ENCODE measurements around the gene KIF6. TPM values are rescaled to one million over a fixed set of nuclear protein-coding genes. Genes with fewer than 3 reads are reported as not detected.

KIF6 gene
- total RNA-seq, 1 donor from 2014 or later, result 1.0 TPM

DNA sequence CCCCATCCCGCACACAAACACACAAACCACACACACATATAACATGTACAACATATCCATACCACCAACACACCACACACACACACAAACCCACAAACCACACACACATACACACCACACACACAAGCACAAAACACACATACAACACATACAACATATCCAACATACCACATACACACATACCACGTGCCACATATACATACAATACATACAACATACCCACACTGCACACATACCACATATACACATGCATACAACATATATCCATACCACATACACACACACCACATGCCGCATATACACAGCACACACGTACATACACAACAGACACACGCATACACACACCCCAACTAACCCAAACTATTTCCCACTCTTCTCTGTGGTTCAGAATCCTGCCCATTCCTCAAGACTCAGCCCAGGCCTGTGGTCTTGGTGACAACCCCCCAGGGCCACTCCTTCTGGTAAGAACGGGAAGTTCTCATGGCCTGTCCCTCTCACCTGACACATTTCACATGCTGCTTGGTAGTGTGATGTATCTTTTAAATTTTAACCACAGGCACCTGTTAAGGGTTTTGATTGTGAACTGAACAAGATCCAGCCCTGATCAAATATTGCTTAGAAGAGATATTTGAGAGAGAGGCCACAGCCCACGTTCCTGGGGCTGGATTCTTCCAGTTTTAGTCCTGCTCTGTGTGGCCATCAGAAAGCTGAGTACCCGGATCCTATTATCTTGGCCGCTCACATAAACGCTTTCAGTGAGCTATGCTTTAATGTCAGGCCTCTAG, 346.8 kb downstream of the KIF6 start:
- no peaks in the 10 kb centered on the region for H3K9me3 ChIP-seq (ENCODE audit: control insufficient read depth in 3 of 3, low read length in 3 of 3)
- no peak overlapping the region for H3K27ac ChIP-seq (ENCODE audit: low read depth, low read length)
- H3K9ac ChIP-seq (ENCODE audit: low read depth in 1 of 3, low read length in 3 of 3), result no peak overlapping the region
- no peaks in the 10 kb centered on the region for H3K36me3 ChIP-seq (ENCODE audit: control insufficient read depth in 3 of 3, insufficient read depth in 3 of 3, low read length in 3 of 3)
- peaks cover 0 to 4% (median 0%) of the 10 kb centered on the region in 3 donors for H3K4me1 ChIP-seq (ENCODE audit: control insufficient read depth in 3 of 3, insufficient read depth in 3 of 3, low read length in 3 of 3)
- no peaks in the 10 kb centered on the region for H3K27me3 ChIP-seq (ENCODE audit: control insufficient read depth in 3 of 3, insufficient read depth in 3 of 3, low read length in 3 of 3)
- H3K4me3 ChIP-seq (ENCODE audit: low read length in 3 of 3), result no peak overlapping the region

- Histone ChIP-seq H3K9me3 (ENCODE audit: control insufficient read depth in 3 of 3, low read length in 3 of 3) (no peaks in the 10 kb centered on the region), H3K36me3 (ENCODE audit: control insufficient read depth in 3 of 3, insufficient read depth in 3 of 3, low read length in 3 of 3) (no peaks in the 10 kb centered on the region), H3K9ac (ENCODE audit: low read depth in 1 of 3, low read length in 3 of 3) (no peak overlapping the region)
These were observed 347.7 kb downstream of the KIF6 start for GRCh38 chr6:39377539-39377950.

DNA sequence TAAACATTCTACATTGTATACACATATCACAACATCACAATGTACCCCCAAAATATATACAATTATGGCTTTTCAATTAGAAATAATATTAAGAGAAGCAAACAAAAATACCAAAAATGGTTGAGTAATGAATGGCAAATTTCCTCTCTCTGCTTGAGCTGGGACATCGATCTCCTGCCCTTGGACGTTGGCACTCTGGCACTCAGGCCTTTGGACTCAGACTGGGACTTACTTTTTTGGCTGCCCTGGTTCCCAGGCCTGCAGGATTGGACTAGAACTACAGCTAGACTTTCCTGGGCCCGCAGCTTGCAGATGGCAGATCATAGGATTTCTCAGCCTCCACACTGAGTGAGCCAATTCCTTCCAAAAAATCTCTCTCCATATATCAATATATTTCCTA, 349.8 kb downstream of the KIF6 start:
- Histone ChIP-seq H3K4me1 (ENCODE audit: control insufficient read depth in 3 of 3, insufficient read depth in 3 of 3, low read length in 3 of 3) (peaks cover 0 to 4% (median 0%) of the 10 kb centered on the region in 3 donors), H3K27ac (ENCODE audit: low read depth, low read length) (no peak overlapping the region), H3K36me3 (ENCODE audit: control insufficient read depth in 3 of 3, insufficient read depth in 3 of 3, low read length in 3 of 3) (no peaks in the 10 kb centered on the region), H3K27me3 (ENCODE audit: control insufficient read depth in 3 of 3, insufficient read depth in 3 of 3, low read length in 3 of 3) (peaks cover 0 to 6% (median 2%) of the 10 kb centered on the region in 3 donors), H3K9me3 (ENCODE audit: control insufficient read depth in 3 of 3, low read length in 3 of 3) (no peaks in the 10 kb centered on the region), H3K4me3 (ENCODE audit: low read length in 3 of 3) (no peak overlapping the region), H3K9ac (ENCODE audit: low read depth in 1 of 3, low read length in 3 of 3) (no peak overlapping the region)

More at GRCh38 chr6:39377539-39377950, 347.7 kb downstream of the KIF6 start:
- peaks cover 0 to 4% (median 0%) of the 10 kb centered on the region in 3 donors for H3K4me1 ChIP-seq (ENCODE audit: control insufficient read depth in 3 of 3, insufficient read depth in 3 of 3, low read length in 3 of 3)
- H3K4me3 ChIP-seq (ENCODE audit: low read length in 3 of 3), result no peak overlapping the region
- no peak overlapping the region for H3K27ac ChIP-seq (ENCODE audit: low read depth, low read length)
- H3K27me3 ChIP-seq (ENCODE audit: control insufficient read depth in 3 of 3, insufficient read depth in 3 of 3, low read length in 3 of 3), result no peaks in the 10 kb centered on the region

DNA sequence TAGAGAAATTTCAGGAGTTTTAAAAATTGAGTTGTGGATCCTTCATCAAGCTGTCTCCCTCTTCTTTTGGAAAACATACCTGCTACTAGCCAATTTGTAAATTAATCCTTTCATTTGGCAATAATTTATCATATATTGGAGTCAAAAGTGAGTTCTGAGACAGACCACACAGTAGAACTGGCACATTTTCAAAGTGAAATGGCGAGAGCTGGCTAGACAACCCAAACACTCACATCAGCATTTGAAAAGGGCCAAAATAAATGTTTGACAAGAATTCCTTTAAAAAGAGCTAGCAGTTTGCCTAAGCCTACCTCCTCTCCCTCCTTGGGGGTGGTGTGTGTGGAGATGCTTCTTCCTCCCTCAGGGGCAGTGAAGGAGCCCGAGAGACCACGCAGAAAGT, 354.8 kb downstream of the KIF6 start:
- no peaks in the 10 kb centered on the region for H3K9me3 ChIP-seq (ENCODE audit: control insufficient read depth in 3 of 3, low read length in 3 of 3)
- H3K27me3 ChIP-seq (ENCODE audit: control insufficient read depth in 3 of 3, insufficient read depth in 3 of 3, low read length in 3 of 3), result peaks cover 0 to 10% (median 2%) of the 10 kb centered on the region in 3 donors
- H3K36me3 ChIP-seq (ENCODE audit: control insufficient read depth in 3 of 3, insufficient read depth in 3 of 3, low read length in 3 of 3), result no peaks in the 10 kb centered on the region
- H3K9ac ChIP-seq (ENCODE audit: low read depth in 1 of 3, low read length in 3 of 3), result no peak overlapping the region
- H3K27ac ChIP-seq (ENCODE audit: low read depth, low read length), result no peak overlapping the region
- no peaks in the 10 kb centered on the region for H3K4me1 ChIP-seq (ENCODE audit: control insufficient read depth in 3 of 3, insufficient read depth in 3 of 3, low read length in 3 of 3)
- H3K4me3 ChIP-seq (ENCODE audit: low read length in 3 of 3), result no peak overlapping the region

GRCh38 chr6:39369987-39370386, 355.2 kb downstream of the KIF6 start:
- H3K9ac ChIP-seq (ENCODE audit: low read depth in 1 of 3, low read length in 3 of 3), result no peak overlapping the region
- no peaks in the 10 kb centered on the region for H3K36me3 ChIP-seq (ENCODE audit: control insufficient read depth in 3 of 3, insufficient read depth in 3 of 3, low read length in 3 of 3)
- H3K27ac ChIP-seq (ENCODE audit: low read depth, low read length), result no peak overlapping the region
- H3K27me3 ChIP-seq (ENCODE audit: control insufficient read depth in 3 of 3, insufficient read depth in 3 of 3, low read length in 3 of 3), result peaks cover 0 to 13% (median 2%) of the 10 kb centered on the region in 3 donors
- no peak overlapping the region for H3K4me3 ChIP-seq (ENCODE audit: low read length in 3 of 3)
- H3K9me3 ChIP-seq (ENCODE audit: control insufficient read depth in 3 of 3, low read length in 3 of 3), result no peaks in the 10 kb centered on the region
- no peaks in the 10 kb centered on the region for H3K4me1 ChIP-seq (ENCODE audit: control insufficient read depth in 3 of 3, insufficient read depth in 3 of 3, low read length in 3 of 3)

GRCh38 chr6:39367700-39368099, 357.5 kb downstream of the KIF6 start:
- Histone ChIP-seq H3K27ac (ENCODE audit: low read depth, low read length) (no peak overlapping the region), H3K4me3 (ENCODE audit: low read length in 3 of 3) (no peak overlapping the region), H3K9ac (ENCODE audit: low read depth in 1 of 3, low read length in 3 of 3) (no peak overlapping the region), H3K27me3 (ENCODE audit: control insufficient read depth in 3 of 3, insufficient read depth in 3 of 3, low read length in 3 of 3) (peaks cover 0 to 13% (median 2%) of the 10 kb centered on the region in 3 donors), H3K36me3 (ENCODE audit: control insufficient read depth in 3 of 3, insufficient read depth in 3 of 3, low read length in 3 of 3) (no peaks in the 10 kb centered on the region), H3K9me3 (ENCODE audit: control insufficient read depth in 3 of 3, low read length in 3 of 3) (no peaks in the 10 kb centered on the region), H3K4me1 (ENCODE audit: control insufficient read depth in 3 of 3, insufficient read depth in 3 of 3, low read length in 3 of 3) (no peaks in the 10 kb centered on the region)

DNA sequence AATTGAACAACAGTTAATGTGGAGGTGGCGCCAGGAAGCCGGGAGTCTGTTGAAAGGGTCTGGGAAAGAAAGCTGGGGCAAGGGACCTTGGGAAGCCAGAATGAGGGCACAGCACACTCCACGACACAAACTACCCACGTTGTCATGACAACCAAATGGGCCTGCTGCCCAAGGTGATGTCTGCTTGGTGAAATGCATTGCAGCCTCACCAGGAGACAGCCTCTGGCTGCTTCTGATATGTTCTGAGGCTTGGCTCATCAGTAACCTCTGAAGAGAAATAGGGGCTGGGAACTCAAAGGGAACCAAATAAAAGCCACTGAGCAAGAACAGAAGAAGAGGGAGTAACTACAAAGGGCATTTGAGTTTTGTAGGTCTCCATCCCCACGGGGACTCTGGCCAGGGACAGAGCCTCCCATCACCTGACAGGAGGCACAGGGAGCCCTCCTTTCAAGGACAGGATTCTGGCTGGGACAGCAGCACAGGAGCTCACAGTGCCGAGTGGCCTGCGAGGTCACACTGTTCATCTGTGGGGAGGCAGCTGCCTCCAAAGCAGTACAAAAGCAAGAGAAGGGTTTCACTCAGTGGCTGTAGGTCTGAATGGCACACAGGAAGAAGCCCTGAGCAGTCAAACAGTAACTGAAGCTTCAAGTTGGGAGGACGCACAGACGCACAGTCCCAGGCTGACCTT, 358.1 kb downstream of the KIF6 start:
- H3K9ac ChIP-seq (ENCODE audit: low read depth in 1 of 3, low read length in 3 of 3), result no peak overlapping the region
- H3K4me3 ChIP-seq (ENCODE audit: low read length in 3 of 3), result no peak overlapping the region
- no peaks in the 10 kb centered on the region for H3K9me3 ChIP-seq (ENCODE audit: control insufficient read depth in 3 of 3, low read length in 3 of 3)
- H3K27me3 ChIP-seq (ENCODE audit: control insufficient read depth in 3 of 3, insufficient read depth in 3 of 3, low read length in 3 of 3), result peaks cover 0 to 13% (median 2%) of the 10 kb centered on the region in 3 donors
- peaks cover 0 to 1% (median under 1%) of the 10 kb centered on the region in 3 donors for H3K4me1 ChIP-seq (ENCODE audit: control insufficient read depth in 3 of 3, insufficient read depth in 3 of 3, low read length in 3 of 3)
- no peaks in the 10 kb centered on the region for H3K36me3 ChIP-seq (ENCODE audit: control insufficient read depth in 3 of 3, insufficient read depth in 3 of 3, low read length in 3 of 3)
- no peak overlapping the region for H3K27ac ChIP-seq (ENCODE audit: low read depth, low read length)

GRCh38 chr6:39365281-39366074, 359.7 kb downstream of the KIF6 start:
- H3K27me3 ChIP-seq (ENCODE audit: control insufficient read depth in 3 of 3, insufficient read depth in 3 of 3, low read length in 3 of 3), result peaks cover 0 to 9% (median 0%) of the 10 kb centered on the region in 3 donors
- H3K9ac ChIP-seq (ENCODE audit: low read depth in 1 of 3, low read length in 3 of 3), result no peak overlapping the region
- no peak overlapping the region for H3K4me3 ChIP-seq (ENCODE audit: low read length in 3 of 3)
- no peaks in the 10 kb centered on the region for H3K36me3 ChIP-seq (ENCODE audit: control insufficient read depth in 3 of 3, insufficient read depth in 3 of 3, low read length in 3 of 3)
- H3K4me1 ChIP-seq (ENCODE audit: control insufficient read depth in 3 of 3, insufficient read depth in 3 of 3, low read length in 3 of 3), result peaks cover 3 to 5% (median 4%) of the 10 kb centered on the region in 3 donors
- H3K9me3 ChIP-seq (ENCODE audit: control insufficient read depth in 3 of 3, low read length in 3 of 3), result no peaks in the 10 kb centered on the region
- H3K27ac ChIP-seq (ENCODE audit: low read depth, low read length), result no peak overlapping the region

DNA sequence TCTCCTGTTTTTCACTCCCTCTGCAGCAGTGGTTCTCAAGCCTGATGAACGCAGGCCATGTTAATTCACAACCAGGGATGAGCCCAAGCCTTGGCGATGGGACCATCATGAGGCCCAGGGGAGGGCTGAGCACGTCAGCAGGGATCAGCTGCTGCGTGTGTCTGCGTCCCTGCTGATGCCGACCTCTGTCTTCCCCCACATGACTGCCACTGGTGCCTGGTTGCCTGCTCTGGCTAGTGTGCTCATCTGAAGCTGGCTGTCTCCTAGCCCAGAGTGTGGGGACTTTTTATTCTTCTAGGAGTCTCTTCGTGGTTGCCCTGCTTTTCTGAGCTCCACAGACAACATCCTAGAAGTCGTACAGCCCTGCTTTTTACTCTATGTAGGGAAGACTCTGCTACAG, 361.9 kb downstream of the KIF6 start:
- Histone ChIP-seq H3K27ac (ENCODE audit: low read depth, low read length) (no peak overlapping the region), H3K4me1 (ENCODE audit: control insufficient read depth in 3 of 3, insufficient read depth in 3 of 3, low read length in 3 of 3) (peaks cover 3 to 6% (median 5%) of the 10 kb centered on the region in 3 donors), H3K9me3 (ENCODE audit: control insufficient read depth in 3 of 3, low read length in 3 of 3) (no peaks in the 10 kb centered on the region), H3K27me3 (ENCODE audit: control insufficient read depth in 3 of 3, insufficient read depth in 3 of 3, low read length in 3 of 3) (peaks cover 0 to 9% (median 0%) of the 10 kb centered on the region in 3 donors), H3K36me3 (ENCODE audit: control insufficient read depth in 3 of 3, insufficient read depth in 3 of 3, low read length in 3 of 3) (no peaks in the 10 kb centered on the region), H3K4me3 (ENCODE audit: low read length in 3 of 3) (no peak overlapping the region), H3K9ac (ENCODE audit: low read depth in 1 of 3, low read length in 3 of 3) (no peak overlapping the region)

Data from skeletal muscle tissue (tissue), 4 donors.